GM10266 (cell line): ENCODE data around the gene OR5H2.
"Not testable (repeated sequence)": the region's sequence is repeated elsewhere in the genome, so short reads cannot be mapped to it uniquely, and the experiment has no call there.

ENCODE experiments used
- DNase-seq: peaks from one replicate; pipeline ENCODE4 v3.0.0; 2012; ENCODE audit errors: extremely low spot score
- CTCF ChIP-seq: IDR thresholded peaks from 2 replicates; pipeline ENCODE4 v1.5.1; 2012; ENCODE audit warnings: mild to moderate bottlenecking, low read depth; ENCODE audit not compliant: control insufficient read depth, insufficient read depth; ENCODE audit errors: missing control alignments

OR5H2 gene

GRCh38 chr3:98282205-98282604 is at the start of gene OR5H2:
TSS of gene OR5H2 (plus strand) at chr3:98282505. CDS start at chr3:98282903, 398 bp downstream.
- no peak for DNase-seq
- TF ChIP-seq CTCF = no peak

GRCh38 chr3:98233468-98233867 is 48.8 kb upstream of the OR5H2 start:
- DNase-seq = no peak
- TF ChIP-seq CTCF = no peak

- no peak for DNase-seq
- TF ChIP-seq CTCF = no peak
Observed at GRCh38 chr3:98240131-98240530, 42.2 kb upstream of the OR5H2 start.

GRCh38 chr3:98242155-98242554 is 40.1 kb upstream of the OR5H2 start:
- DNase-seq = no peak
- no peak for TF ChIP-seq CTCF

GRCh38 chr3:98243843-98244242 is 38.5 kb upstream of the OR5H2 start:
- no peak for TF ChIP-seq CTCF
- DNase-seq = no peak

GRCh38 chr3:98246142-98246541 is 36.2 kb upstream of the OR5H2 start:
- DNase-seq = no peak
- no peak for TF ChIP-seq CTCF

- not testable (repeated sequence) for DNase-seq
Observed at GRCh38 chr3:98256026-98256425, 26.3 kb upstream of the OR5H2 start.

GRCh38 chr3:98259707-98260106 is 22.6 kb upstream of the OR5H2 start:
- peak; percentile 13 for TF ChIP-seq CTCF
- no peak for DNase-seq
